GM20431 (cell line): ENCODE measurements around the gene CD22.

Source experiments
- in situ Hi-C: fragments of 300-500 bp; cut with MseI, MboI; formaldehyde crosslinking; loops from one replicate; pipeline ENCODE4 v1.15.0; 2020; ENCODE audit warnings: low sequenced_read_pairs; ENCODE audit not compliant: unreplicated experiment

Gene CD22

DNA sequence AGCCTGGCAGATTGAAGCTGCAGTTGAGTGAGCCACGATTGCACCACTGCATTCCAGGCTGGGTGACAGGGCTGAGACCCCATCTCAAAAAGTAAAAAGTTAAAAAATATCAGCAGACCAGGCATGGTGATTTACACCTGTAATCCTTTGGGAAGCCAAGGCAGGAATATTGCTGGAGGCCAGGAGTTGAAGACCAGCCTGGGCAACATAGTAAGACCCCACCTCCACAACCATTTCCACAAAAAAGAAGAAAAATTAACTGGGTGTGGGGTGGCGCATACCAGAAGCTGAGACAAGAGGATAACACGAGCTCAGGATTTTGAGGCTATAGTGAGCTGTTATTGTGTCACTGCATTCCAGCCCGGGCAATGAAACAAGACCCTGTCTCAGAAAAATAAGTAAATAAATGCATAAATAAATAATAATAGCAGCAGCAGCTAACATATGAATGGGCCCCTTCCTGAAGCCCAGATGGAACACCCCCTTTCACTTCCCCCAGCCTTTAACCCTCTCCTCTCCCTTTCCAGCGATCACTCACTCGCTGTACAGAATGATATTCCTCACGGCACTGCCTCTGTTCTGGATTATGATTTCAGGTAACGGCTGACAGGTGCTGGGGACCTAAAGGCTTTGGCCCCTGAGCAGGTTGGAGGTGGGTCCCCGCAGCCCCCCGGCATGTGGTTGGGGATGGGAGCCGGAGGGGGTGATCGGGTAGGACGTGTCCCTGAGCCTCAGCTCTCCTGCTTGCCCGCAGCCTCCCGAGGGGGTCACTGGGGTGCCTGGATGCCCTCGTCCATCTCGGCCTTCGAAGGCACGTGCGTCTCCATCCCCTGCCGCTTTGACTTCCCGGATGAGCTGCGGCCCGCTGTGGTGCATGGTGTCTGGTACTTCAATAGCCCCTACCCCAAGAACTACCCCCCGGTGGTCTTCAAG, 33.9 kb upstream of the CD22 start:
- in situ Hi-C loops, result no loop called here

DNA sequence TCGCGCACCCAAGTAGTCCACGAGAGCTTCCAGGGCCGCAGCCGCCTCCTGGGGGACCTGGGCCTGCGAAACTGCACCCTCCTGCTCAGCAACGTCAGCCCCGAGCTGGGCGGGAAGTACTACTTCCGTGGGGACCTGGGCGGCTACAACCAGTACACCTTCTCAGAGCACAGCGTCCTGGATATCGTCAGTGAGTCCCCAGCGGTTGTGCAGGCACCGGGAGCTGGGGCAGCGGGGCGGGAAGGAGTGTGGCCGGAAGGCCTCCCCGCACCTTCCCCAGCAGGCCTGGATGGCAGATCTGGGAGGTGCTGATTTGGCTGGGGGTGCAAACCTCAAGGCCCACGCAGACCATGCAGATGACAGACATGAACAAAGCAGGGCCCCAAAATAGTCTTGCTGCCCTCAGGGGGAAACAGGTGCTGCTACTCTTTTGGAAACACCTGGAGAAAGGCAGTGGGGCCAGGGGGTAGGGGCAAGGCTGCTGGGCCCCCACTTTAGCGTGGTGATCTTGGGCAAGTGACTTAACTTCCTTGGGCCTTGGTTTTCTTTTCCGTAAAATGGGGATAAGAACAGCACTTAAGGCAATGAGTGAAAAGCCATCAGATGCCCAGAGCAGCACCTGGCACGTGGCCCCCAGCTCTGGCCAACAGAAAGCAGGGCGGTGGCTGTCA, 33.1 kb upstream of the CD22 start:
- in situ Hi-C loops, result no loop called here

DNA sequence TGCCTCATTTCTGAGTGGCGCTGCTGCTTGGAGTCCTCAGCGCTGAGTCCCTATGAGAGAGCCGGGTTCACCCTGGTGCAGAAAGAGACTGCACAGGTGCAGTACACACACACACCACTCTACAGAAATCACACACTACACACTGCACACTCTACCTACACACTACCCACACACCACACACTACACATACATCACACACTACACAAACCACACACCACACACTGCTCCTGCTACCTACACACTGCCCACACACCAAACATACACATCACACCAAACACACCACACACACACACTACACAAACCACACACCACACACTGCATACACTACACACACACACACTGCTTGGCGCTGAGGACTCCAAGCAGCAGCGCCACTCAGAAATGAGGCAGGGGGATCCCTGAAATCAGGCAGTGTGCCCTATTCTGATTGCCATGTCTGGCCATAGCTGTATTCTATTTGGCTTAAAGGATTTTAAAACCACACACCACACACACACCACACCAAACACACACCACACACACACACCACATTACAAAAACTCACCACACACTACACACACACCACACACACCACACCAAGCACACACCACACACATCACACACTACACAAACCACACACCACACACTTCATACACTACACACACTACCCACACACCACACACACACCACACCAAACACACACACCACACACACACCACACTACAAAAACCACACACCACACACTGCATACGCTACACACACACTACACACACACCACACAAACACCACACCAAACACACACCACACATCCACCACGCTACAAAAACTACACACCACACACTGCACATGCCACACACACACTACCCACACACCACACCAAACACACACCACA, 32.1 kb upstream of the CD22 start:
- in situ Hi-C loops, result no loop called here

DNA sequence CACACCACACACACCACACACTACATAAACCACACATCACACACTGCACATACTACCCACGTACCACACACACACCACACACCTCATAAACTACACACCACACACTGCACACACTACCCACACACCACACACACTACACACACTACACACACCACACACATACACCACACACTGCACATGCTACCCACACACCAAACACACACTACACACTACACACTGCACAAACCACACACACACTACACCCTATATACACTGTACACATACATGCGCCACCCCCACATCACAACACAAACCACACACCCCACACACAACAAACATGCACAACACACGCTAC, 31.5 kb upstream of the CD22 start:
- in situ Hi-C loops, result no loop called here

DNA sequence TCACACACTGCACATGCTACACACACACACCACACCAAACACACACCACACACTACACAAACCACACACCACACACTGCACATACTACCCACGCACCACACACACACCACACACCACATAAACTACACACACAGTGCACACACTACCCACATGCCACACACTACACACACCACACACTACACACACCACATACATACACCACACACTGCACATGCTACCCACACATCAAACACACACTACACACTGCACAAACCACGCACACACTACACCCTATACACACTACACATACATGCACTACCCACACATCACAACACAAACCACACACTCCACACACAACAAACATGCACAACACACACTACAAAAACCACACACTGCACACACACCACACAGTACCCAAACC, 31.1 kb upstream of the CD22 start:
- in situ Hi-C loops, result no loop called here

DNA sequence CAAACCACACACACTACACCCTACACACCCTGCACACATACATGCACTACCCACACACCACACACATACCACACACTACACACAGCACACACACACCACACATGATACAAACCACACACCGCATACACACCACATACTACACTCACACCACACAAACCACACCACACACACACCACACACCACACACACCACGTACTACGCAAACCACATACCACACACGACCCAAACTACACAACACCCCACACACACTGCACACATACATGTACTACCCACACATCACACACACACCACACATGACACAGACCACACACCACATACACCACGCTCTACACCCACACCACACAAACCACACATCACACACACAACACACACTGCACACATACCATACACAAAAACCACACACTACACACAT, 30.4 kb upstream of the CD22 start:
- in situ Hi-C loops, result no loop called here

DNA sequence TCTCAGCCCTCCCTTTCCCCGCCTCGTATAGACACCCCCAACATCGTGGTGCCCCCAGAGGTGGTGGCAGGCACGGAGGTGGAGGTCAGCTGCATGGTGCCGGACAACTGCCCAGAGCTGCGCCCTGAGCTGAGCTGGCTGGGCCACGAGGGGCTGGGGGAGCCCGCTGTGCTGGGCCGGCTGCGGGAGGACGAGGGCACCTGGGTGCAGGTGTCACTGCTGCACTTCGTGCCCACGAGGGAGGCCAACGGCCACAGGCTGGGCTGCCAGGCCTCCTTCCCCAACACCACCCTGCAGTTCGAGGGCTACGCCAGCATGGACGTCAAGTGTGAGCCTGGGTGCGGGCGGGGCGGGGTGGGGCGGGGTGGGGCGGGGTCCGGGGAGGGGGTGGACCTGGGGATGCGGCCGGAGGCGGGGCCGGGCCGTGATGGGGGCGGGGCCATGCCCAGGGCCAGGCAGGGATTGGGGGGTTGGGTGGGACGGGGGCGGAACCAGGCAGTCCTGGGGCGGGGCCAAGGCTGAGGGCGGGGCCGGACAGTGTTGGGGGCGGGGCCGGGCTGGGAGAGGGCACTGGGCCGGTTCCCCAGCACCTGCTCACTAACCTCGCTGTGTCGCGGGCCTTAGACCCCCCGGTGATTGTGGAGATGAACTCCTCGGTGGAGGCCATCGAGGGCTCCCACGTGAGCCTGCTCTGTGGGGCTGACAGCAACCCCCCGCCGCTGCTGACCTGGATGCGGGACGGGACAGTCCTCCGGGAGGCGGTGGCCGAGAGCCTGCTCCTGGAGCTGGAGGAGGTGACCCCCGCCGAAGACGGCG, 29.3 kb upstream of the CD22 start:
- in situ Hi-C loops, result no loop called here

DNA sequence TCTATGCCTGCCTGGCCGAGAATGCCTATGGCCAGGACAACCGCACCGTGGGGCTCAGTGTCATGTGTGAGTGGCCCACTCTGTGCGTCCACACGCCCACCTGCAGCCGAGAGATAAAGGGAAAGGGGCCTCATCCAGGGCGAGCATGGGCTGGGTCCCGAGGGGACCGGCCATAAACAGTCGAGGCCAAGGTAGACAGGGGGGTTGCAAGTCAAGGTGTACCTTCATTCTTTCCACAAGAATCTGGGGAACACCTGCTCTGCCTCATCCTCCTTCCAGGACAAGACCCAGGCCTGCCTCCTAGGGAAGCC, 28.7 kb upstream of the CD22 start:
- in situ Hi-C loops, result no loop called here

DNA sequence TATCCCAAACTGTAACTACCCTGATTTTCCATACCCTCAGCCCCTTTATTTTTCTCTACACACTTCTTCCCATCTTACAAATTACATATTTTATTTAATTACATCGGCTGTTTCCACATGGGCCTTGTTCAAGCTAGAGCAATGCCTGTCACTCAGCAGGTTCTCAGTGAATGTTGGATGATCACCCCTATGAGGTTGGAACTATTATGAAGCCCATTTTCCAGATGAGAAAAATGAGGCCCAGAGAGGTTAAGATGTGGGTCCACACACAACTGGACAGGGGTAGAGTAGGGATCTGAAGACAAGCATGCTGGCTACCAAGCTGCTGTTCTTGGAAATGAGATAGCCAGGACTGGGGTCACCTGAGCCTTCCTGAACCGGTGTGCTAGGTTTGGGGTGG, 27.0 kb upstream of the CD22 start:
- in situ Hi-C loops, result no loop called here

DNA sequence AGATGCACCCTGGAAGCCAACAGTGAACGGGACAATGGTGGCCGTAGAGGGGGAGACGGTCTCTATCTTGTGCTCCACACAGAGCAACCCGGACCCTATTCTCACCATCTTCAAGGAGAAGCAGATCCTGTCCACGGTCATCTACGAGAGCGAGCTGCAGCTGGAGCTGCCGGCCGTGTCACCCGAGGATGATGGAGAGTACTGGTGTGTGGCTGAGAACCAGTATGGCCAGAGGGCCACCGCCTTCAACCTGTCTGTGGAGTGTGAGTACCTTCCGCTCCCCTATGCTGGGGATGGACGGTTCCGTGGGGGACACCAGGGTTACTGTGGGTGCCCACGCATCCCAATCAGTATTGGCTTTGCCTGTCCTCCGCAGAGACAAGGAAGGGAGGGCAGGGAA, 26.5 kb upstream of the CD22 start:
- in situ Hi-C loops, result no loop called here

DNA sequence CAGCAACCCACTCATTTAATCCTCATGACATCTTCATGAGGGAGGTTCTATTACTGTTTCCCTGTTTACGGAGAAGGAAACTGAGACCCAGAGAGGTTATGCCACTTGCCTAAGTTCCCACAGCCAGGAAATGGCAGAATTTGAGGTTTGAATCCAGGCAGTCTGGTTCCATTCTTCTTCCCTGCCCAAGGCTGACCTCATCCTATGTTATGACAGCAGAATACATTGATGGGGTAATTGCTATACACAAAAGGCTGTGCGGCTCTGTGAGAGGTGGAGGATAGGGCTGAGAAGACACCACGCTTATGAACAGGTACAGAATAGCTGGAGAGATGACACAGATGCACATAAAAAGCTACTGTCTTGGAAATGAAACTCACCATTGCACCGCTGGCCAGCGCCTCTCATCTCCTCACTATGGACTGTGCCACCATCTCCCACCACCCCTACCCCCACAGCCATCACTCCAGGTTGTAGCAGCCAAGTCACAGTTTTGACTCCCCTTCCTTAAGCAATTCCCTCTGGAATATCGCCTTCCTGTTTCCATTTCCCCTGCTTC, 25.6 kb upstream of the CD22 start:
- in situ Hi-C loops, result no loop called here

DNA sequence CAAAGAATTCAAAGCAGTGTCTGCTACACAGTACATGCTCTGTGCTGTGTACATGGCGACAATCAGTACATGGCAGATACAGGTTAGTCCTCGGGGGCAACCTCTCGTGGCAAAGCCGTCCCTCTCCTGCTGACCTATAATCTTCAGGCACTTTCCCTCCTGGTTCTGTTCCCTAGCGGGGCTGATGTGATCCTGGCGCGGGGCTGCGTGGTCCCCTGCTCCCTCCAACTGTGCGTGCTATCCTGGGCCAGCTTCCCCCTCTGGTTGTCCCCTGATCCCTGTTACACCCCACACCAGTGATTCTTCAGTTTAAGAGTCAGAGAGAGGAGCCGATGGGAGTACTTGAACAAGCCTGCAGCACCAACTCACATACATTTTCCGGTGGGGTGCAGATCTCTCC, 25.0 kb upstream of the CD22 start:
- in situ Hi-C loops, result no loop called here

DNA sequence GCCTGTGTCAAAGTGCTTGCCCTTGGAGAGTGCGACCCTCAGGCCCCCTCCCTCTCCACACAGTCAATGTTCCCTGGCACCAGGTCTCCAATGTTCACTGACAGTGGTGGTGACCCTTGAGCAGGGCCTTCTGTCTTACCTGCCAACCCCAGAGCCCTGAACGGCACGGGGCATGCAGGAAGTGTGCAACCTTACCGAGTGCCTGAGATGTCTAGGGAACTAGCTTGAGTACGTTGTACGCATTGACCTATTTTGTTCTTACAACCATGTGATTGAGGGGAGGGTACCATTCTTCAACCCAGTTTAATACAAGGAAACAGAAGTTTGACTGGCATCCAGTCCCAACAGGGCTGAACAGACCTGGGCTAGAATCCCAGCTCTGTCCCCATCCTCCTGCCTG, 23.8 kb upstream of the CD22 start:
- in situ Hi-C loops, result no loop called here

DNA sequence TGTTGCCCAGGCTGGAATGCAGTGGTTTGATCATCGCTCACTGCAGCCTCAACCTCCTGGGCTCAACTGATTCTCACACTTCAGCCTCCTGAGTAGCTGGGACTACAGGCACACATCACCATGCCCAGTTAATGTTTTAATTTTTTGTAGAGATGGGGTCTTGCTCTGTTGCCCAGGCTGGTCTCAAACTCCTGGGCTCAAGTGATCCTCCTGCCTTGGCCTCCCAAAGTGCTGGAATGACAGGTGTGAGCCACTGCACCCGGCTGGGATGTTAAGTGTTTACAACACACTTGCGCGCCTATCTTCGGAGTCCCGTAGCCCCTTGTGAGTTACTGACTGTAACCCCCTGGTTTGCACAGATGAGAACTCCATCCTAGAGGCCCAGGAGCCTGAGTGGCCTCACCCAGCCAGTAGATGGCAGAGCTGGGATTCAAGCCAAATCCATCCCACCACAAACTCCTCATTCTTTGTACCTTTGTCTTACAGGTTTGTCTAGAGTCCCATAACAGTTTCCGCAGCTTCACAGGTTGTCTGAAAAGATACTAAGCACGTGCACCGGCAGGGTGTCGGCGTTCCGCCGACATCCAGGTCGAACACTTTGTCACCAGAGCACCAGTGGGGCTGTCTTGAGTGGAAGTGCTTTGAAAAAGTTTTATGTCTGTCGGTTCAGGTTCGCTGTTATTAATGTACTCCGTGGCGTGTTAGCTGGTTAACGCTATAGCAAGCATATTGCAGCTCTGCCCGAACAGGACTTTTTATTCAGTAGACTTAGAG, 22.3 kb upstream of the CD22 start:
- in situ Hi-C loops, result no loop called here

DNA sequence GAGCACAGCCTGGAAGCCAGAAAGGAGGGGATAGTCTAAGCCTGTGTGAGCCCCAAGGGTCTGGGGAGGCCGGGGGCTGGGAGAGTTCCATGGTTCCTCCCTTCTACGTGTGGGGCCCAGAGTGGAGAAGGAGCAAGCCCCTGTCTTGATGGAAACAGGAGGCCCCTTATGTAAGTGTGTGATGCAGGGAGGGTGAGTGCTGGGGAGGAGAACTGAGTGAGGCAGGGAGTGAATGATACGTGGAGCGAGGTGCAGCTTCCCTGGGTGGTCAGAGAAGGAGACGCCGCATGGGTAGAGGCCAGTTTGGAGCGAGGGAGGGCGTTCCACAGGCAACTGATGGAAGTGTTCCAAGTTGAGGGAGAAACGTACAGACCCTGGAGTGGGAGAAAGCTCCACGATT, 21.1 kb upstream of the CD22 start:
- in situ Hi-C loops, result no loop called here

DNA sequence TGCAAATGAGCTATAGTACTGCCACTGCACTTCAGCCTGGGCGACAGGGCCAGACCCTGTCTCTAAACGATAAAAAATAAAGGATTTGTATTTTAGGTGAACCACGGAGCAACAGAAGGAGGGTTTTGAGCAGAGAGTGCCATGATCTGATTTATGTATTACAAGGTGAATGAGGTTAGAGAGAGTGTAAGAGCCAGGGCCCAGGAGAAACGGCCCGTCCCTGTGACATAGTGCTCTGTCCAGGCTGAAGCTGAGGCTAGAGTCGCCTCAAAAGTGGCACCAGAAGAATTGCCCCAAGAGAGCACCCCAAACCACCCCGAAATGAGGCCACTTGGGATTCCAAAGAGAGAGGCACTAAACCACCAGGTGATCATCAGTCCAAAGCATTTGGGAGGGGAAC, 20.1 kb upstream of the CD22 start:
- in situ Hi-C loops, result no loop called here

DNA sequence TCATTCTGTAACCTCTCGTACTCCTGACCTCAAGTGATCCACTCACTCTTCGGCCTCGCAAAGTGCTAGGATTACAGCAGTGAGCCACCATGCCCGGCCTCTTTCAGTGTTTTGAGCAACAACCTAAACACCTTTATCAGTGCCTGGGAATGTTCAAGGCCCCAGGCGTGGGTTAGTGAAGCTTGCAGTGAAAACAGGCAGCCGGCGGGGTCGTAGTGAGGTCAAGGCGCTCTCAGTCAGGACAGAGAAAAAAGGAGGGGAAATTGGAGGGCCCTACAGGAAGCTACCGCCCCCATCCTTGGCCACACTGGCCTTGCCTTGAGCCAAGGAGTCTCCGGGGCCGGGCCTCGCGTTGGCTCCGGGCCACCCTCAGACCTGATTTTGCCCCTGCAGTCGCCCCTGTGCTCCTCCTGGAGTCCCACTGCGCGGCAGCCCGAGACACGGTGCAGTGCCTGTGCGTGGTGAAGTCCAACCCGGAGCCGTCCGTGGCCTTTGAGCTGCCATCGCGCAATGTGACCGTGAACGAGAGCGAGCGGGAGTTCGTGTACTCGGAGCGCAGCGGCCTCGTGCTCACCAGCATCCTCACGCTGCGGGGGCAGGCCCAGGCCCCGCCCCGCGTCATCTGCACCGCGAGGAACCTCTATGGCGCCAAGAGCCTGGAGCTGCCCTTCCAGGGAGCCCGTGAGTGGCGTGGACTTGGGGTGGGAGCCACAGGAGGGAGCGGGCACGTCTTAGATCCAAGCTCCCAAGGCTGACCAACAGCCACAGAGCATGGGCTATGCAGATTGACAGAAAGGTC, 19.3 kb upstream of the CD22 start:
- in situ Hi-C loops, result no loop called here

DNA sequence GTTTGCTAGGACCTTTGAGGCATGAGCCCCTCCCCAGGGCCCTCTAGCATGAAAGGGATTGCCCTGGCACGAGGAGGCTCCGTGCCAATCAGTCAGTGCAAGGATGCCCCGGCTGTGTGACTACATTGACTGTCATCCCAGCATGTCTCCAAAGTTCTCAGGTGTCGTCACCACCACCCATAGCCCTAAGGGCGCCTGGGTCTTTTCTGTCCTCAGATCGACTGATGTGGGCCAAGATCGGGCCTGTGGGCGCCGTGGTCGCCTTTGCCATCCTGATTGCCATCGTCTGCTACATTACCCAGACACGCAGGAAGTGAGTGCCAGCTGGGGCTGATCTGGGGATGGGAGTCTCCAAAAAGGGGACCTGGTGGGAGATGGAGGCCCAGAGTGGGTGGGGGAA, 18.7 kb upstream of the CD22 start:
- in situ Hi-C loops, result no loop called here
